ENCODE results near the gene SELENOT.

DNA sequence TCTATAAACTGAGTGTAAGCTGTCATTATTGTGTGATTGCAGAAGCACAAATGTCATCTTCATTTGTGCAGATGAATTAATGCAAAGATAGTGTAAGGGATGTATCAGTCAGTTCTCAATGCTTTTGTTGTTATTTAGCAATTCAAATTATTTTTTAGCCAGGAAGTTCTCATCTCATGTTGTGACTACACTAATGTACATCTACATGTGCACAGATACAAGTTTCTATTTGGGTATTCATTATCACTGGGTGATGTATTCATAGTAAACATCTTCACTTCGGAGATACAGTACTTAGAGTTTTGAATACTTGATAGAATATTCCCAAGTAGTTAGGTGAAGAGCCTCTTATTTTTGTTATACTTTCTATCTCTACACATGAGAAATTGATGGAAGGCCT, 45.4 kb upstream of the SELENOT start:
- TF ChIP-seq, protein P1, sequence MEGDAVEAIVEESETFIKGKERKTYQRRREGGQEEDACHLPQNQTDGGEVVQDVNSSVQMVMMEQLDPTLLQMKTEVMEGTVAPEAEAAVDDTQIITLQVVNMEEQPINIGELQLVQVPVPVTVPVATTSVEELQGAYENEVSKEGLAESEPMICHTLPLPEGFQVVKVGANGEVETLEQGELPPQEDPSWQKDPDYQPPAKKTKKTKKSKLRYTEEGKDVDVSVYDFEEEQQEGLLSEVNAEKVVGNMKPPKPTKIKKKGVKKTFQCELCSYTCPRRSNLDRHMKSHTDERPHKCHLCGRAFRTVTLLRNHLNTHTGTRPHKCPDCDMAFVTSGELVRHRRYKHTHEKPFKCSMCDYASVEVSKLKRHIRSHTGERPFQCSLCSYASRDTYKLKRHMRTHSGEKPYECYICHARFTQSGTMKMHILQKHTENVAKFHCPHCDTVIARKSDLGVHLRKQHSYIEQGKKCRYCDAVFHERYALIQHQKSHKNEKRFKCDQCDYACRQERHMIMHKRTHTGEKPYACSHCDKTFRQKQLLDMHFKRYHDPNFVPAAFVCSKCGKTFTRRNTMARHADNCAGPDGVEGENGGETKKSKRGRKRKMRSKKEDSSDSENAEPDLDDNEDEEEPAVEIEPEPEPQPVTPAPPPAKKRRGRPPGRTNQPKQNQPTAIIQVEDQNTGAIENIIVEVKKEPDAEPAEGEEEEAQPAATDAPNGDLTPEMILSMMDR (IDR thresholded peaks at IDR 0.05), result no peak
- TF ChIP-seq POLR2A (IDR thresholded peaks at IDR 0.05), result no peak

Data from testis (tissue), 2 donors.